Neutrophil (primary cell): ENCODE data around the gene PPIL6.

Experiments used
- H3K27ac ChIP-seq: fragments of 200-600 bp; sonication (generic); 2 replicates; pipeline ENCODE4 v1.5.1; 2016; ENCODE audit warnings: mild to moderate bottlenecking, moderate library complexity
- H3K27me3 ChIP-seq: fragments of 200-600 bp; sonication (generic); 2 replicates; pipeline ENCODE4 v1.6.0; 2016; ENCODE audit warnings: mild to moderate bottlenecking
- H3K36me3 ChIP-seq: fragments of 200-600 bp; sonication (generic); 2 replicates; pipeline ENCODE4 v1.5.1; 2017
- H3K4me1 ChIP-seq, 2 experiments: fragments of 200-600 bp in 1 of 2; sonication (generic) in 1 of 2; 1 replicate in 1 of 2; 2 replicates in 1 of 2; pipeline versions ENCODE4 v1.5.1 to v1.6.1; 2013 to 2016; ENCODE audit warnings: low read depth in 1 of 2, low read length in 1 of 2, mild to moderate bottlenecking in 1 of 2, moderate library complexity in 1 of 2; ENCODE audit not compliant: control insufficient read depth in 1 of 2, insufficient read depth in 1 of 2
- H3K4me3 ChIP-seq, 2 experiments: fragments of 200-600 bp in 1 of 2; sonication (generic) in 1 of 2; 1 replicate in 1 of 2; 2 replicates in 1 of 2; pipeline ENCODE4 v1.5.1; 2013 to 2016; ENCODE audit warnings: low read depth in 1 of 2, low read length in 1 of 2, mild to moderate bottlenecking in 1 of 2, moderate library complexity in 1 of 2
- H3K9me3 ChIP-seq: fragments of 200-600 bp; sonication (generic); 2 replicates; pipeline ENCODE4 v1.5.1; 2016
- CTCF ChIP-seq: fragments of 200-600 bp; sonication (generic); IDR thresholded peaks from 2 replicates; pipeline ENCODE4 v1.5.1; 2016; ENCODE audit warnings: antibody characterized with exemption

The PPIL6 gene

GRCh38 chr6:109347779-109348178 is 92.6 kb downstream of the PPIL6 start:
- no peaks in the 10 kb centered on the region for H3K9me3 ChIP-seq
- no peaks in the 10 kb centered on the region for H3K27me3 ChIP-seq
- peaks cover 13% of the 10 kb centered on the region for H3K36me3 ChIP-seq
- H3K4me3 ChIP-seq, result no peak overlapping the region
- no peak overlapping the region for H3K27ac ChIP-seq
- TF ChIP-seq CTCF, result no peak
- H3K4me1 ChIP-seq, result peaks cover 12 to 26% of the 10 kb centered on the region in 2 experiments

DNA sequence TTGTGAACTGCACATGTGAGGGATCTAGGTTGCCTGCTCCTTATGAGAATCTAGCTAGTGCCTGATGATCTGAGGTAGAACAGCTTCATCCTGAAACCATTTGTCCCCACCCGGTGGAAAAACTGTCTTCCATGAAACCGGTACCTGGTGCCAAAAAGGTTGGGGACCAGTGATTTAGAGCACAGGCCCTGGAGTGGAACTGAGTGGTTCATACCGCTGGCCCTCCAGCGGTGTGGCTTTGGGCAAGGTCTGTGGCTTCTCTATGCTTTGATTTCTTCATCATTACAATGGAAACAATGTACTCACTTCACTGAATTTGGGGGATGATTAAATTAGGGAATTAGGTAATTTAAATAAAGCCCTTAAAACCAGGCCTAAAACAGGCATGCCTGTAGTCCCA is 94.4 kb downstream of the PPIL6 start:
- no peaks in the 10 kb centered on the region for H3K9me3 ChIP-seq
- no peak overlapping the region for H3K27ac ChIP-seq
- H3K27me3 ChIP-seq, result no peaks in the 10 kb centered on the region
- H3K4me1 ChIP-seq, result peaks cover 4 to 15% of the 10 kb centered on the region in 2 experiments
- H3K36me3 ChIP-seq, result peaks cover 19% of the 10 kb centered on the region
- no peak overlapping the region for H3K4me3 ChIP-seq
- TF ChIP-seq CTCF, result no peak

- no peaks in the 10 kb centered on the region for H3K27me3 ChIP-seq
- H3K4me1 ChIP-seq, result peaks cover 5 to 8% of the 10 kb centered on the region in 2 experiments
- H3K27ac ChIP-seq, result no peak overlapping the region
- H3K36me3 ChIP-seq, result peaks cover 19% of the 10 kb centered on the region
- H3K9me3 ChIP-seq, result no peaks in the 10 kb centered on the region
- H3K4me3 ChIP-seq, result no peak overlapping the region
- TF ChIP-seq CTCF, result no peak
These were observed 96.2 kb downstream of the PPIL6 start for GRCh38 chr6:109344226-109344625.

DNA sequence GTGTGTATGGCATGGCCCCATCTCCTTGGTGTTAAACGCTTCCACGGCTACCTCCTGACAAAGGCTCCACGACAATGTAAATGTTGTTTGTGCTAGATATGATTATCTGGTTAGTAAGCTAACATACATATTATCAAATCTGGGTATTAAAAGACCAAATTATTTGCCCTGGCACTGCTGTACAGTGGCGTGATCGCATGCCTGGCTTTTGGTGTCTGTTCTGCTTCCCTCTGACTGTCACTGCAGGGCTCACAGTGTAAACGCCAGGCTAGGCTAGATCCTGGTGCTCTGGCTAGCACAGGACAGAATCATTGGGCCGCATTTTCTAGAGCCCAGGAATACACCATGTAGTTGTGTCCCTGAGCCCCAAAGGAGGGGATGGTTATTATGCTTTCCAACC is 96.9 kb downstream of the PPIL6 start:
- H3K27me3 ChIP-seq, result no peaks in the 10 kb centered on the region
- TF ChIP-seq CTCF, result no peak
- no peak overlapping the region for H3K4me3 ChIP-seq
- H3K4me1 ChIP-seq, result peaks cover 3 to 8% of the 10 kb centered on the region in 2 experiments
- H3K27ac ChIP-seq, result no peak overlapping the region
- no peaks in the 10 kb centered on the region for H3K9me3 ChIP-seq
- peaks cover 26% of the 10 kb centered on the region for H3K36me3 ChIP-seq

GRCh38 chr6:109342911-109343310 is 97.5 kb downstream of the PPIL6 start:
- TF ChIP-seq CTCF, result no peak
- peaks cover 3 to 8% of the 10 kb centered on the region in 2 experiments for H3K4me1 ChIP-seq
- H3K9me3 ChIP-seq, result no peaks in the 10 kb centered on the region
- no peak overlapping the region for H3K27ac ChIP-seq
- peaks cover 28% of the 10 kb centered on the region for H3K36me3 ChIP-seq
- no peaks in the 10 kb centered on the region for H3K27me3 ChIP-seq
- no peak overlapping the region for H3K4me3 ChIP-seq

GRCh38 chr6:109342506-109342905 is 97.9 kb downstream of the PPIL6 start:
- no peak overlapping the region for H3K4me3 ChIP-seq
- TF ChIP-seq CTCF, result no peak
- H3K9me3 ChIP-seq, result no peaks in the 10 kb centered on the region
- no peaks in the 10 kb centered on the region for H3K27me3 ChIP-seq
- H3K36me3 ChIP-seq, result peaks cover 28% of the 10 kb centered on the region
- H3K4me1 ChIP-seq, result peaks cover 3 to 8% of the 10 kb centered on the region in 2 experiments
- H3K27ac ChIP-seq, result no peak overlapping the region
